Transverse colon (tissue), 4 donors: ENCODE results near the gene C1orf159. TPM values are rescaled to one million over a fixed set of nuclear protein-coding genes. Genes with fewer than 3 reads are reported as not detected.
A peak's percentile ranks its signal among the peaks of the same experiment; 100 is the strongest.

ENCODE experiments used
- DNase-seq: peaks from one replicate; pipeline ENCODE4 v3.0.0-alpha.2; 2019
- H3K27ac ChIP-seq, 4 donors: fragments of 200-600 bp; sonication (generic); 2 replicates each; pipeline ENCODE4 v1.5.1; 2016 to 2018; ENCODE audit warnings: inconsistent platforms in 4 of 4
- H3K27me3 ChIP-seq: fragments of 200-600 bp; sonication (generic); 2 replicates; pipeline ENCODE4 v1.5.1; 2017; ENCODE audit warnings: inconsistent platforms
- H3K36me3 ChIP-seq, 4 donors: fragments of 200-600 bp; sonication (generic); 2 replicates each; pipeline ENCODE4 v1.5.1; 2017 to 2019; ENCODE audit warnings: inconsistent platforms in 4 of 4
- H3K4me1 ChIP-seq, 4 donors: fragments of 200-600 bp; sonication (generic); 2 replicates each; pipeline ENCODE4 v1.5.1; 2017 to 2020; ENCODE audit warnings: inconsistent platforms in 4 of 4
- H3K4me3 ChIP-seq, 4 donors: fragments of 200-600 bp; sonication (generic); 1 replicate in 1 of 4; 2 replicates in 3 of 4; pipeline versions ENCODE4 v1.5.1 to v1.6.1; 2017 to 2019; ENCODE audit warnings: inconsistent platforms in 4 of 4
- H3K9me3 ChIP-seq, 2 donors: fragments of 200-600 bp; sonication (generic); 2 replicates each; pipeline ENCODE4 v1.5.1; 2017 to 2019; ENCODE audit warnings: inconsistent platforms in 2 of 2
- EP300 ChIP-seq: sonication (generic); formaldehyde crosslinking; IDR thresholded peaks from one replicate; pipeline ENCODE4 v1.6.1; 2017; ENCODE audit warnings: antibody characterized with exemption, low read depth
- POLR2A ChIP-seq: fragments of 450-650 bp; IDR thresholded peaks from one replicate; pipeline ENCODE4 v1.6.1; 2016; ENCODE audit warnings: antibody characterized with exemption, mild to moderate bottlenecking, moderate library complexity
- POLR2AphosphoS5 ChIP-seq, 3 donors: sonication (generic); formaldehyde crosslinking; IDR thresholded peaks; one replicate each; pipeline ENCODE4 v1.6.1; 2016; ENCODE audit warnings: antibody characterized with exemption in 3 of 3
- WGBS, 2 donors: methylation state at CpG; one replicate each; pipeline ENCODE4 v1.1.5; 2018; ENCODE audit warnings: low coverage in 1 of 2; 5-methylcytosine and 5-hydroxymethylcytosine counted together
- in situ Hi-C, 4 donors: fragments of 200-750 bp; cut with MboI; loops; one replicate each; pipeline versions ENCODE4 v1.15.0 to v1.15.1; 2017; ENCODE audit warnings: low sequenced_read_pairs in 3 of 4, low pct_ligation_motif_present in 1 of 4, low pct_unique_long_range_greater_than_20kb in 1 of 4
- intact Hi-C: fragments of 100-400 bp; cut with DNase I; formaldehyde crosslinking; loops from one replicate; pipeline ENCODE4 v1.15.1; 2023; ENCODE audit warnings: low total_unique reads
- total RNA-seq, 4 donors: library from RNA; depleted of rRNA; stranded (reverse); fragments of >200 nt; gene quantifications; one replicate each; pipeline ENCODE4 v1.1.0, GENCODE V29; 2016
- TF ChIP-seq, protein P1 (sequence below), 5 experiments: fragments of 200-600 bp in 3 of 5; fragments of 450-650 bp in 2 of 5; sonication (generic) in 3 of 5; IDR thresholded peaks; 1 replicate in 2 of 5; 2 replicates in 3 of 5; pipeline ENCODE4 v1.5.1; 2016 to 2017; ENCODE audit warnings: antibody characterized with exemption in 5 of 5, inconsistent platforms in 3 of 5, mild to moderate bottlenecking in 2 of 5, moderate library complexity in 1 of 5

The C1orf159 gene
- total RNA-seq, 4 donors from 2014 or later = 23.6 to 108 (median 47.3) TPM

- 89% methylated on average over 13 of the region's 13 CpGs; no CpG with 5 or more reads in 1 of the 2 donors for WGBS, 2 donors
- no peak for DNase-seq
- Histone ChIP-seq H3K36me3 (no peaks in the 10 kb centered on the region), H3K27ac (no peak overlapping the region), H3K27me3 (no peaks in the 10 kb centered on the region), H3K4me3 (no peak overlapping the region), H3K9me3 (no peaks in the 10 kb centered on the region), H3K4me1 (peaks cover 17 to 43% (median 42%) of the 10 kb centered on the region in 4 donors)
- in situ Hi-C loops (no loop called here), intact Hi-C loops (no loop called here)
- TF ChIP-seq POLR2AphosphoS5 (IDR thresholded peaks at IDR 0.05) (no peak), POLR2A (no peak), EP300 (no peak)
- TF ChIP-seq, protein P1, sequence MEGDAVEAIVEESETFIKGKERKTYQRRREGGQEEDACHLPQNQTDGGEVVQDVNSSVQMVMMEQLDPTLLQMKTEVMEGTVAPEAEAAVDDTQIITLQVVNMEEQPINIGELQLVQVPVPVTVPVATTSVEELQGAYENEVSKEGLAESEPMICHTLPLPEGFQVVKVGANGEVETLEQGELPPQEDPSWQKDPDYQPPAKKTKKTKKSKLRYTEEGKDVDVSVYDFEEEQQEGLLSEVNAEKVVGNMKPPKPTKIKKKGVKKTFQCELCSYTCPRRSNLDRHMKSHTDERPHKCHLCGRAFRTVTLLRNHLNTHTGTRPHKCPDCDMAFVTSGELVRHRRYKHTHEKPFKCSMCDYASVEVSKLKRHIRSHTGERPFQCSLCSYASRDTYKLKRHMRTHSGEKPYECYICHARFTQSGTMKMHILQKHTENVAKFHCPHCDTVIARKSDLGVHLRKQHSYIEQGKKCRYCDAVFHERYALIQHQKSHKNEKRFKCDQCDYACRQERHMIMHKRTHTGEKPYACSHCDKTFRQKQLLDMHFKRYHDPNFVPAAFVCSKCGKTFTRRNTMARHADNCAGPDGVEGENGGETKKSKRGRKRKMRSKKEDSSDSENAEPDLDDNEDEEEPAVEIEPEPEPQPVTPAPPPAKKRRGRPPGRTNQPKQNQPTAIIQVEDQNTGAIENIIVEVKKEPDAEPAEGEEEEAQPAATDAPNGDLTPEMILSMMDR (IDR thresholded peaks at IDR 0.05) = no peak
Measured at GRCh38 chr1:1148061-1148460, 32.2 kb upstream of the C1orf159 start.

GRCh38 chr1:1146596-1146995, 30.7 kb upstream of the C1orf159 start:
- H3K27ac ChIP-seq = no peak overlapping the region
- in situ Hi-C loops = no loop called here
- DNase-seq = no peak
- 92% methylated on average over 15 of the region's 15 CpGs; no CpG with 5 or more reads in 1 of the 2 donors for WGBS, 2 donors
- no peak for TF ChIP-seq EP300
- TF ChIP-seq POLR2A = no peak
- TF ChIP-seq, protein P1 (IDR thresholded peaks at IDR 0.05) = no peak
- no peak for TF ChIP-seq POLR2AphosphoS5 (IDR thresholded peaks at IDR 0.05)
- H3K36me3 ChIP-seq = no peaks in the 10 kb centered on the region
- intact Hi-C loops = no loop called here
- peaks cover 17 to 55% (median 51%) of the 10 kb centered on the region in 4 donors for H3K4me1 ChIP-seq
- H3K4me3 ChIP-seq = no peak overlapping the region
- no peaks in the 10 kb centered on the region for H3K9me3 ChIP-seq
- no peaks in the 10 kb centered on the region for H3K27me3 ChIP-seq

DNA sequence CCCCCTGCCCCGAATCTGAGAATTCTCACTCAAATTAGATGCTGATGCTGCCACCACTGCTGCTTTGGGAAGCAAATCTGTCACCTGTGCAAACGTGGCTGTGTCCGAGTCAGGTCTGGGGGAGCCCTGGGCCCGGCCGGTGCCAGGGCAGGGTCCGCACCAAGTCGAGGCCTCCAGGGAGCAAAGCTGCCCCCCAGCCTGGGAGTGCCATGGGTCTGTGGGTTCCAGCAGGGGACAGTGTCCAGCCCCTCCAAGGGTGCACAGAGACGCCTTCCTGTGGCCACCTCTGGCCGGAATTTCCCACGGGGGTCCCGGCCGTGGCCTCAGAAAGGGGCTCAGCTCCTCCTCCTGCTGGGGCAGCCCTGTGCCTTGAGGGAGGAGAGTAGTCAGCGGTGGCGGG, 30.1 kb upstream of the C1orf159 start:
- Histone ChIP-seq H3K36me3 (no peaks in the 10 kb centered on the region), H3K9me3 (no peaks in the 10 kb centered on the region), H3K4me1 (peaks cover 17 to 55% (median 51%) of the 10 kb centered on the region in 4 donors), H3K4me3 (no peak overlapping the region), H3K27ac (peak overlapping the region; percentile 89 to 95 (median 92)), H3K27me3 (no peaks in the 10 kb centered on the region)
- no peak for DNase-seq
- WGBS, 2 donors = 75% methylated on average over 10 of the region's 14 CpGs; no CpG with 5 or more reads in 1 of the 2 donors
- in situ Hi-C loops = no loop called here
- intact Hi-C loops = no loop called here
- no peak for TF ChIP-seq EP300
- TF ChIP-seq POLR2AphosphoS5 (IDR thresholded peaks at IDR 0.05) = no peak

- peak; percentile 27 for DNase-seq
- H3K36me3 ChIP-seq = no peaks in the 10 kb centered on the region
Measured at GRCh38 chr1:1145547-1145914, 29.6 kb upstream of the C1orf159 start.

More at GRCh38 chr1:1145547-1145914, 29.6 kb upstream of the C1orf159 start:
- Histone ChIP-seq H3K9me3 (no peaks in the 10 kb centered on the region), H3K27me3 (no peaks in the 10 kb centered on the region), H3K4me3 (no peak overlapping the region), H3K27ac (peak overlapping the region; percentile 89 to 95 (median 92)), H3K4me1 (peaks cover 17 to 53% (median 50%) of the 10 kb centered on the region in 4 donors)
- WGBS, 2 donors = 50% methylated on average over 8 of the region's 9 CpGs; no CpG with 5 or more reads in 1 of the 2 donors
- no peak for TF ChIP-seq EP300
- TF ChIP-seq, protein P1 (IDR thresholded peaks at IDR 0.05) = no peak
- in situ Hi-C loops (no loop called here), intact Hi-C loops (no loop called here)
